ENCODE results near the gene MYDGF. TPM values are rescaled to one million over a fixed set of nuclear protein-coding genes. Genes with fewer than 3 reads are reported as not detected.
"Not testable (repeated sequence)": the region's sequence is repeated elsewhere in the genome, so short reads cannot be mapped to it uniquely, and the experiment has no call there.

The MYDGF gene
- total RNA-seq, 4 donors from 2014 or later: 22.8 to 59.2 (median 42.8) TPM

DNA sequence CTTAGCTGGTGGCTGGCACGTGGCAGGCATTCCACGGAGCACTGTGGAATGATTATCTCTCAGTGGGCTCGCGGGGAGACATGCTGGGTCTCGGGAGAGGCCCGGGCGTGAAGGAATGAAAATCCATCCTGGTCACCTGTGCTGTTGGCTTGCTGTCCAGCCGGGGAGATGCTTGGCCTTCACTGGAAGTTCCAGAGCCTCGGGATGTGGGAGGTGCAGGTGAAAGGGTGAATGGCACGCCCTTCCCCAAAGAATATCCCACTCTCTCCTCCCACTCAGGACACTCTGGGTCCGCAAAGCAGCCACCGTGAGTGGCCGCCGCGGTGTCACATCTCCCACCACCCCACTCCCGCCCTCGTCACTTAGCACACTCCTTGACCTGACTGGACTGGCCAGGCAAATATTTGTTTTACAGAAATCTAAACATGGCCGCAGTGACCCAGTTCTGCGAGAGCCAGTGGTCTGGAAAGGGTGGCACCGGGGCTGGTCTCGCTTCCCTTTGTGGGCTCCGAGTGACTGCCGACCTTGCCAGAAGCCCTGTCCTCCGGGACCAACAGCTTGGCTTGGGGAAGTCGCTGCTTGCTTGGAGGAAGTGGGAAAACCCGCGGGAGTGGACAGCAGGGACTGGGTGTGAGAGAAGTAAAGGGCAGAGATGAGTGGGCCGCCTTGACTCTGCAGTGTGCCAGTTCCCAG is 45.5 kb upstream of the MYDGF start:
- Histone ChIP-seq H3K4me1 (peaks cover 21 to 25% (median 22%) of the 10 kb centered on the region in 4 donors), H3K27me3 (no peaks in the 10 kb centered on the region), H3K9me3 (no peaks in the 10 kb centered on the region), H3K36me3 (peaks cover 54 to 97% (median 89%) of the 10 kb centered on the region in 4 donors), H3K4me3 (no peak overlapping the region), H3K27ac (replicated peaks in 1 of 4) (peak overlapping the region in 2 of 4 donors; percentile 2 to 10)
- intact Hi-C loops (cut with DNase I): no loop called here
- WGBS: 86% methylated on average over 28 of the region's 28 CpGs
- TF ChIP-seq POLR2A (IDR thresholded peaks at IDR 0.05; ENCODE audit: low read depth): no peak
- no peak for DNase-seq (ENCODE audit: extremely low spot score)

DNA sequence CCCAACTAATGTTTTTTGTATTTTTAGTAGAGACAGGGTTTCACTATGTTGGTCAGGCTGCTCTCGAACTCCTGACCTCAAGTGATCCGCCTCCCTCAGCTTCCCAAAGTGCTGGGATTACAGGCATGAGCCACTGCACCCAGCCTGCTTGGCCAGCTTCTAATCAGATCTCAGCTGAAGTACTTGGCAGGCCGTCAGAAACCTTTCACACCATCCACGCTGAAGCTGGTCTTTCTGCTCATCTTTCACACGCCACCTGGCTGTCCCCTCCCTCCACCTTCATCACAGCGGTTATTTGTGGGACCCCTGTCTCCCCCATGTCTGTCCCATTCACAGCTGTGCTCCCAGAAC is 45.0 kb upstream of the MYDGF start:
- intact Hi-C loops (cut with DNase I): not testable (repeated sequence)
- 96% methylated on average over 6 of the region's 6 CpGs for WGBS
- peaks cover 55 to 97% (median 90%) of the 10 kb centered on the region in 4 donors for H3K36me3 ChIP-seq

DNA sequence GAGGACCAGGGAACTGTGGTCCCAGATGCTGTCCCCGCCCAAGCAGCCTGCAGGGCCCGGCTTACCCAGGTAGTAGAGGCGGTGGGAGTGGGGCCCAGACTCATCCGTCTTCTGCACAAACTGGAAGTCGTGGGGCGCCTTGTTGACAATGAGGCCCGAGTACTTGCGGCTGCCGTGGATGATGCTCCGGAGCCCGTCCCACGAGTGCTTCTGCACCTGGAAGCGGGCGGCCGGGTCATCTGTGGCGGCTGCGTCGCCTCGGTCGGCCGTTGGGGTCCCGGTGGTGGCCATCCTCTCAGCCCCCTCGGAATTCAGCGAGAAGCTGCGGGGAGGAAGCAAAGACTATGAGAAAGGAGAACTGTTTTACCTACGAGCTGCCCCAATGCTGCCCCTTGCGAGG is 43.9 kb upstream of the MYDGF start:
- H3K36me3 ChIP-seq: peaks cover 45 to 95% (median 89%) of the 10 kb centered on the region in 4 donors
- no peaks in the 10 kb centered on the region for H3K9me3 ChIP-seq
- TF ChIP-seq POLR2A (IDR thresholded peaks at IDR 0.05; ENCODE audit: low read depth) (no peak), EP300 (IDR thresholded peaks at IDR 0.05) (no peak), POLR2AphosphoS5 (IDR thresholded peaks at IDR 0.05) (no peak)
- TF ChIP-seq, protein P1, sequence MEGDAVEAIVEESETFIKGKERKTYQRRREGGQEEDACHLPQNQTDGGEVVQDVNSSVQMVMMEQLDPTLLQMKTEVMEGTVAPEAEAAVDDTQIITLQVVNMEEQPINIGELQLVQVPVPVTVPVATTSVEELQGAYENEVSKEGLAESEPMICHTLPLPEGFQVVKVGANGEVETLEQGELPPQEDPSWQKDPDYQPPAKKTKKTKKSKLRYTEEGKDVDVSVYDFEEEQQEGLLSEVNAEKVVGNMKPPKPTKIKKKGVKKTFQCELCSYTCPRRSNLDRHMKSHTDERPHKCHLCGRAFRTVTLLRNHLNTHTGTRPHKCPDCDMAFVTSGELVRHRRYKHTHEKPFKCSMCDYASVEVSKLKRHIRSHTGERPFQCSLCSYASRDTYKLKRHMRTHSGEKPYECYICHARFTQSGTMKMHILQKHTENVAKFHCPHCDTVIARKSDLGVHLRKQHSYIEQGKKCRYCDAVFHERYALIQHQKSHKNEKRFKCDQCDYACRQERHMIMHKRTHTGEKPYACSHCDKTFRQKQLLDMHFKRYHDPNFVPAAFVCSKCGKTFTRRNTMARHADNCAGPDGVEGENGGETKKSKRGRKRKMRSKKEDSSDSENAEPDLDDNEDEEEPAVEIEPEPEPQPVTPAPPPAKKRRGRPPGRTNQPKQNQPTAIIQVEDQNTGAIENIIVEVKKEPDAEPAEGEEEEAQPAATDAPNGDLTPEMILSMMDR (IDR thresholded peaks at IDR 0.05): no peak
- peaks cover 27 to 38% (median 33%) of the 10 kb centered on the region in 4 donors for H3K4me1 ChIP-seq
- intact Hi-C loops (cut with DNase I): no loop called here
- WGBS: 91% methylated on average over 24 of the region's 27 CpGs
- peak overlapping the region; percentile 65 to 79 (median 72) for H3K27ac ChIP-seq (replicated peaks in 1 of 4)
- H3K27me3 ChIP-seq: no peaks in the 10 kb centered on the region
- no peak for DNase-seq (ENCODE audit: extremely low spot score)
- no peak overlapping the region for H3K4me3 ChIP-seq

More for the DNA sequence above, 45.0 kb upstream of the MYDGF start:
- H3K4me3 ChIP-seq; H3K9me3 ChIP-seq; DNase-seq (ENCODE audit: extremely low spot score); H3K27me3 ChIP-seq: not testable (repeated sequence)
- H3K4me1 ChIP-seq: peaks cover 19 to 26% (median 22%) of the 10 kb centered on the region in 4 donors
- peak overlapping the region in 2 of 4 donors; percentile 2 to 10 for H3K27ac ChIP-seq (replicated peaks in 1 of 4)

DNA sequence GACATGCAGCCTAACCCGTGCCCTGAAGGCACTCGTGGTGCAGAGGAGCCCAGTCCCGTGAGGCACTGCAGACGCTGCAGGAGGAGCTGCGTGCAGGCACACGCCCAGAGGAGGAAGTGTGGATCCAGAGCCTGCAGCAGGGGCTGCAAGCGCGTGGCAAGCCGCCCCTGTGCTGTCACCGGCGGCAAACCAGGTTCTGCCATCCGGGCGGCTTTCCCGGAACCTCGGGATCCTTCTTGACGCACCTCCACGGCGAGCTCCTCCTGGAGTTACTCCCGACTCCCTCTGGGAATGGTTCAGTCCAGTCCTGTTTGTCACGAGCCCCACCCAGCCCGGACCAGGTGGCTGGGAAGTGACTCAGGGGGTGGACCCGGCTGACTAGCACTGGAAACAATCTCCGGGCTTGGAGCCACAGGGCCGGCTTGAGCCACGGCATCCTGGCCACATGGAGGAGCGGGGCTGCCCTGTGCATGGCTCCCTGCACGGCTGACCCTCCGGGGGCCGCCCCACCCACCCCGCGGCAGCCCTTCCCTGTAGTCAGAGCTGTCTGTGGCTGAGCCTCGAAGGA is 43.3 kb upstream of the MYDGF start:
- Histone ChIP-seq H3K36me3 (peaks cover 40 to 91% (median 85%) of the 10 kb centered on the region in 4 donors), H3K27ac (replicated peaks in 1 of 4) (peak overlapping the region; percentile 65 to 79 (median 72)), H3K27me3 (no peaks in the 10 kb centered on the region), H3K9me3 (no peaks in the 10 kb centered on the region), H3K4me1 (peaks cover 31 to 40% (median 38%) of the 10 kb centered on the region in 4 donors), H3K4me3 (peak overlapping the region in 3 of 4 donors; percentile 11 to 28 (median 27))
- intact Hi-C loops (cut with DNase I): no loop called here
- WGBS: 36% methylated on average over 4 of the region's 32 CpGs
- DNase-seq (ENCODE audit: extremely low spot score): peak; percentile 94
- no peak for TF ChIP-seq EP300 (IDR thresholded peaks at IDR 0.05)
- peak; percentile 77 to 83 for TF ChIP-seq POLR2AphosphoS5 (IDR thresholded peaks at IDR 0.05)

DNA sequence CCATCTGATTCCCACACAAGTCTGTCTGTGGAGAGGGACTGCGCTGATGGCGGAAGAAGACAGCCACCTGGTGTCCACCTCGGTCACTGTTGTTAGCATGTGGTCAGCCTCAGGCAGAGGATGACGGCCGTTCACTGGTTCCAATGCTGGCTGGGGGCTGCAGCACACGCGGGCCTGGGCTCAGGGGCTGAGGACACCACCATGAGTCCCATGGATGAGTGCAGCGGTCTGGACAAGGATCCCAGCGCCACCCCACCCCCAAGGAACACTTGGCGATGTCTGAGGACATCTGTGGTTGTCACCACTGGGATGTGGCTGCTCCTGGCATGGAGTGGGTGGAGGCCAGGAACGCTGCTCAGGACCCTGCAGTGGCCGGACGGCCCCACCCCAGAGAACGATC is 42.6 kb upstream of the MYDGF start:
- H3K27ac ChIP-seq (replicated peaks in 1 of 4): peak overlapping the region; percentile 65 to 75 (median 72)
- H3K36me3 ChIP-seq: peaks cover 33 to 84% (median 78%) of the 10 kb centered on the region in 4 donors
- peak overlapping the region in 1 of 4 donors; percentile 27 for H3K4me3 ChIP-seq
- no peak for DNase-seq (ENCODE audit: extremely low spot score)
- peaks cover 38 to 47% (median 45%) of the 10 kb centered on the region in 4 donors for H3K4me1 ChIP-seq
- intact Hi-C loops (cut with DNase I): no loop called here
- no peaks in the 10 kb centered on the region for H3K27me3 ChIP-seq
- H3K9me3 ChIP-seq: no peaks in the 10 kb centered on the region
- TF ChIP-seq POLR2A (IDR thresholded peaks at IDR 0.05; ENCODE audit: low read depth) (no peak), POLR2AphosphoS5 (IDR thresholded peaks at IDR 0.05) (no peak), EP300 (IDR thresholded peaks at IDR 0.05) (no peak)
- TF ChIP-seq, protein P1 (IDR thresholded peaks at IDR 0.05): no peak
- 92% methylated on average over 14 of the region's 14 CpGs for WGBS

DNA sequence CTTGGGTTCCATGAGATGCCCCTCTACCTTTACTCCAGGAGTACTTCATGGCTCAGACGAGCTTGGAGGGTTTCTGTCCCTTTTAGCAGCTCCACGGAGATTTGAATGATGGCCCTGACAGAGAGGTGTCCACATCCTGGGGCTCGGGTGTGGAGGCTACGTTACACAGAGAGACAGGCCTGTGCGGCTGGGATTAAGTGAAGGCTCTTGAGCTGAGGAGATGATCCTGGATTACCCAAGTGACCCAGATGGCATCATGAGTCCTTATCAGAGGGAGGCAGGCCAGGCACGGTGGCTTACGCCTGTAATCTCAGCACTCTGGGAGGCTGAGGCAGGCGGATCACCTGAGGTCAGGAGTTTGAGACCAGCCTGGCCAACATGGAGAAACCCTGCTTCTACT is 41.1 kb upstream of the MYDGF start:
- 85% methylated on average over 4 of the region's 8 CpGs for WGBS
- peaks cover 49 to 63% (median 53%) of the 10 kb centered on the region in 4 donors for H3K4me1 ChIP-seq
- no peaks in the 10 kb centered on the region for H3K9me3 ChIP-seq
- H3K36me3 ChIP-seq: peaks cover 24 to 72% (median 66%) of the 10 kb centered on the region in 4 donors
- H3K4me3 ChIP-seq: no peak overlapping the region
- TF ChIP-seq POLR2AphosphoS5 (IDR thresholded peaks at IDR 0.05): no peak
- TF ChIP-seq, protein P1 (IDR thresholded peaks at IDR 0.05): no peak
- TF ChIP-seq EP300 (IDR thresholded peaks at IDR 0.05): no peak
- no peak for TF ChIP-seq POLR2A (IDR thresholded peaks at IDR 0.05; ENCODE audit: low read depth)
- DNase-seq (ENCODE audit: extremely low spot score): no peak
- no peaks in the 10 kb centered on the region for H3K27me3 ChIP-seq
- no peak overlapping the region for H3K27ac ChIP-seq (replicated peaks in 1 of 4)
- intact Hi-C loops (cut with DNase I): no loop called here

Measured in esophagus muscularis mucosa (tissue), 4 donors.